ENCODE data around the gene SLC9A9.

The SLC9A9 gene

GRCh38 chr3:143565951-143566350 is 282.3 kb downstream of the SLC9A9 start:
- no peak for DNase-seq
- no peaks in the 10 kb centered on the region for H4K20me1 ChIP-seq (ENCODE audit: insufficient read depth, low read length)
- no peak overlapping the region for H3K27ac ChIP-seq (ENCODE audit: low read length)
- H3K36me3 ChIP-seq (replicated peaks; ENCODE audit: insufficient read depth, low read length), result no peaks in the 10 kb centered on the region
- H3K79me2 ChIP-seq (ENCODE audit: low read length), result no peaks in the 10 kb centered on the region
- no peaks in the 10 kb centered on the region for H3F3A ChIP-seq (ENCODE audit: insufficient read depth, low read length)
- H3K4me2 ChIP-seq (ENCODE audit: low read depth, low read length), result no peak overlapping the region
- no peak overlapping the region for H2AFZ ChIP-seq (ENCODE audit: low read length)
- no peak for TF ChIP-seq CTCF (IDR thresholded peaks at IDR 0.05; ENCODE audit: low read length)
- TF ChIP-seq EZH2 (optimal IDR thresholded peaks at IDR 0.05; ENCODE audit: low read depth, low read length), result no peak
- no peak for TF ChIP-seq EZH2phosphoT487 (IDR thresholded peaks at IDR 0.05; ENCODE audit: low read length)
- no peak overlapping the region for H3K9ac ChIP-seq (ENCODE audit: low read length)
- H3K4me1 ChIP-seq (ENCODE audit: low read length), result no peaks in the 10 kb centered on the region
- H3K27me3 ChIP-seq (replicated peaks; ENCODE audit: insufficient read depth, low read length), result no peaks in the 10 kb centered on the region
- no peaks in the 10 kb centered on the region for H3K9me3 ChIP-seq (replicated peaks; ENCODE audit: insufficient read depth, low read length)
- no peak overlapping the region for H3K4me3 ChIP-seq (ENCODE audit: low read length)
- no peaks in the 10 kb centered on the region for H3K9me2 ChIP-seq (replicated peaks; ENCODE audit: insufficient read depth, low read length)

- no peak overlapping the region for H3K27ac ChIP-seq (ENCODE audit: low read length)
- no peaks in the 10 kb centered on the region for H4K20me1 ChIP-seq (ENCODE audit: insufficient read depth, low read length)
- no peaks in the 10 kb centered on the region for H3K36me3 ChIP-seq (replicated peaks; ENCODE audit: insufficient read depth, low read length)
- no peak overlapping the region for H3K9ac ChIP-seq (ENCODE audit: low read length)
- no peaks in the 10 kb centered on the region for H3K4me1 ChIP-seq (ENCODE audit: low read length)
- H3K4me2 ChIP-seq (ENCODE audit: low read depth, low read length), result no peak overlapping the region
- DNase-seq, result no peak
- no peak overlapping the region for H3K4me3 ChIP-seq (ENCODE audit: low read length)
- no peaks in the 10 kb centered on the region for H3K9me3 ChIP-seq (replicated peaks; ENCODE audit: insufficient read depth, low read length)
- TF ChIP-seq EZH2 (optimal IDR thresholded peaks at IDR 0.05; ENCODE audit: low read depth, low read length), result no peak
- TF ChIP-seq EZH2phosphoT487 (IDR thresholded peaks at IDR 0.05; ENCODE audit: low read length), result no peak
- no peak for TF ChIP-seq CTCF (IDR thresholded peaks at IDR 0.05; ENCODE audit: low read length)
- H2AFZ ChIP-seq (ENCODE audit: low read length), result no peak overlapping the region
- H3K9me2 ChIP-seq (replicated peaks; ENCODE audit: insufficient read depth, low read length), result no peaks in the 10 kb centered on the region
- H3K27me3 ChIP-seq (replicated peaks; ENCODE audit: insufficient read depth, low read length), result no peaks in the 10 kb centered on the region
- no peaks in the 10 kb centered on the region for H3K79me2 ChIP-seq (ENCODE audit: low read length)
- no peaks in the 10 kb centered on the region for H3F3A ChIP-seq (ENCODE audit: insufficient read depth, low read length)
These were observed 284.5 kb downstream of the SLC9A9 start for GRCh38 chr3:143563786-143564185.

GRCh38 chr3:143562789-143563188 is 285.5 kb downstream of the SLC9A9 start:
- DNase-seq, result no peak
- Histone ChIP-seq H3K36me3 (replicated peaks; ENCODE audit: insufficient read depth, low read length) (no peaks in the 10 kb centered on the region), H3K4me1 (ENCODE audit: low read length) (no peaks in the 10 kb centered on the region), H3K27ac (ENCODE audit: low read length) (no peak overlapping the region), H3K4me3 (ENCODE audit: low read length) (no peak overlapping the region), H3K9me3 (replicated peaks; ENCODE audit: insufficient read depth, low read length) (no peaks in the 10 kb centered on the region), H3K9ac (ENCODE audit: low read length) (no peak overlapping the region), H3K27me3 (replicated peaks; ENCODE audit: insufficient read depth, low read length) (no peaks in the 10 kb centered on the region), H3K79me2 (ENCODE audit: low read length) (no peaks in the 10 kb centered on the region), H3K9me2 (replicated peaks; ENCODE audit: insufficient read depth, low read length) (no peaks in the 10 kb centered on the region), H2AFZ (ENCODE audit: low read length) (no peak overlapping the region), H3F3A (ENCODE audit: insufficient read depth, low read length) (no peaks in the 10 kb centered on the region), H4K20me1 (ENCODE audit: insufficient read depth, low read length) (no peaks in the 10 kb centered on the region), H3K4me2 (ENCODE audit: low read depth, low read length) (no peak overlapping the region)
- no peak for TF ChIP-seq EZH2 (optimal IDR thresholded peaks at IDR 0.05; ENCODE audit: low read depth, low read length)
- no peak for TF ChIP-seq CTCF (IDR thresholded peaks at IDR 0.05; ENCODE audit: low read length)
- TF ChIP-seq EZH2phosphoT487 (IDR thresholded peaks at IDR 0.05; ENCODE audit: low read length), result no peak
